Muscle of leg (tissue), 9 donors: Measurements from ENCODE around the gene GLCE. TPM values are rescaled to one million over a fixed set of nuclear protein-coding genes. Genes with fewer than 3 reads are reported as not detected.

Source experiments
- polyA plus RNA-seq, 8 donors: library from polyadenylated mRNA; unstranded; fragments of 120-200 nt; gene quantifications; one replicate each; pipeline versions ENCODE4 v1.2.1 to v1.2.3, GENCODE V29; 2013; ENCODE audit warnings: inconsistent platforms in 1 of 8, low replicate concordance in 1 of 8; ENCODE audit not compliant: insufficient read length in 8 of 8, insufficient read depth in 1 of 8
- total RNA-seq: library from RNA; stranded (reverse); fragments of 120-200 nt; gene quantifications from one replicate; pipeline ENCODE4 v1.2.4, GENCODE V29; 2013

GLCE gene
- total and polyA plus RNA-seq, 9 donors = 27.4 to 50.1 (median 32.7) TPM

Other genes with a start within 250 kb of the GLCE start
- 2.7 TPM for gene SPESP1, start 230.1 kb upstream of the GLCE start, total RNA-seq
- 1 to 10 TPM; 1.8 to 7.7 (median 3.9) TPM for gene SPESP1, start 230.1 kb upstream of the GLCE start, polyA plus RNA-seq
- gene NOX5, start 145.9 kb upstream of the GLCE start, total RNA-seq = 0.09 TPM
- under 1 TPM; 0.07 to 0.56 (median 0.30) TPM for gene NOX5, start 145.9 kb upstream of the GLCE start, polyA plus RNA-seq
- gene PAQR5, start 138.3 kb downstream of the GLCE start, total RNA-seq = 0.13 TPM
- gene PAQR5, start 138.3 kb downstream of the GLCE start, polyA plus RNA-seq = under 1 TPM; 0.11 to 0.83 (median 0.33) TPM